ENCODE data around the gene NOSTRIN. TPM values are rescaled to one million over a fixed set of nuclear protein-coding genes. Genes with fewer than 3 reads are reported as not detected.

The NOSTRIN gene
- polyA plus RNA-seq, 1 donor (not counting 4 experiments of a cell fraction or from before 2014, with no cell fraction given), result not detected

GRCh38 chr2:168907940-168908662, 105.7 kb downstream of the NOSTRIN start:
- Histone ChIP-seq H2AFZ (ENCODE audit: control insufficient read depth, low read length) (no peak overlapping the region), H3K79me2 (ENCODE audit: control insufficient read depth, insufficient read depth, low read length) (no peaks in the 10 kb centered on the region), H3K36me3 (ENCODE audit: control insufficient read depth in 2 of 2, extremely low read depth in 1 of 2, insufficient read depth in 2 of 2, low read length in 2 of 2) (no peaks in the 10 kb centered on the region), H3K9me1 (ENCODE audit: control insufficient read depth, extremely low read depth, insufficient read depth, low read length) (no peaks in the 10 kb centered on the region), H3K27me3 (ENCODE audit: control insufficient read depth, extremely low read depth, insufficient read depth, low read length) (peaks cover 27% of the 10 kb centered on the region), H3K4me3 (ENCODE audit: control insufficient read depth in 2 of 3, extremely low read depth in 1 of 3, insufficient read depth in 2 of 3, low read depth in 1 of 3, low read length in 3 of 3) (no peak overlapping the region), H3K9me3 (ENCODE audit: control insufficient read depth, low read depth, low read length) (no peaks in the 10 kb centered on the region), H3K27ac (ENCODE audit: control insufficient read depth, insufficient read depth, low read length) (no peak overlapping the region), H4K20me1 (ENCODE audit: control insufficient read depth, extremely low read depth, insufficient read depth, low read length) (no peaks in the 10 kb centered on the region), H3K4me2 (ENCODE audit: control insufficient read depth, extremely low read depth, insufficient read depth, low read depth, low read length) (no peak overlapping the region), H3K9ac (ENCODE audit: control insufficient read depth, extremely low read depth, insufficient read depth, low read length) (no peak overlapping the region), H3K4me1 (ENCODE audit: control insufficient read depth, extremely low read depth, insufficient read depth, low read length) (no peaks in the 10 kb centered on the region)
- TF ChIP-seq CTCF (optimal IDR thresholded peaks at IDR 0.05 in 1 of 3, IDR thresholded peaks at IDR 0.05 in 1 of 3, conservative IDR thresholded peaks at IDR 0.05 in 1 of 3; ENCODE audit: extremely low read depth in 1 of 3, insufficient read depth in 2 of 3, low read length in 3 of 3) (no peak), EZH2 (IDR thresholded peaks at IDR 0.05; ENCODE audit: low read length) (no peak)
- FAIRE-seq (no peak), DNase-seq (ENCODE audit: low read depth, low spot score) (no peak)
- dilution Hi-C loops (cut with MboI; ENCODE audit: extremely low pct_ligation_motif_present, low sequenced_read_pairs), result no loop called here

- no peak for FAIRE-seq
- DNase-seq (ENCODE audit: low read depth, low spot score), result no peak
- no peaks in the 10 kb centered on the region for H3K79me2 ChIP-seq (ENCODE audit: control insufficient read depth, insufficient read depth, low read length)
- H4K20me1 ChIP-seq (ENCODE audit: control insufficient read depth, extremely low read depth, insufficient read depth, low read length), result no peaks in the 10 kb centered on the region
- H3K27ac ChIP-seq (ENCODE audit: control insufficient read depth, insufficient read depth, low read length), result no peak overlapping the region
- no peaks in the 10 kb centered on the region for H3K9me1 ChIP-seq (ENCODE audit: control insufficient read depth, extremely low read depth, insufficient read depth, low read length)
- TF ChIP-seq CTCF (optimal IDR thresholded peaks at IDR 0.05 in 1 of 3, IDR thresholded peaks at IDR 0.05 in 1 of 3, conservative IDR thresholded peaks at IDR 0.05 in 1 of 3; ENCODE audit: extremely low read depth in 1 of 3, insufficient read depth in 2 of 3, low read length in 3 of 3) (no peak), EZH2 (IDR thresholded peaks at IDR 0.05; ENCODE audit: low read length) (no peak)
- dilution Hi-C loops (cut with MboI; ENCODE audit: extremely low pct_ligation_motif_present, low sequenced_read_pairs), result no loop called here
- H3K4me1 ChIP-seq (ENCODE audit: control insufficient read depth, extremely low read depth, insufficient read depth, low read length), result no peaks in the 10 kb centered on the region
- peaks cover 27% of the 10 kb centered on the region for H3K27me3 ChIP-seq (ENCODE audit: control insufficient read depth, extremely low read depth, insufficient read depth, low read length)
- H3K9me3 ChIP-seq (ENCODE audit: control insufficient read depth, low read depth, low read length), result no peaks in the 10 kb centered on the region
- no peak overlapping the region for H3K4me2 ChIP-seq (ENCODE audit: control insufficient read depth, extremely low read depth, insufficient read depth, low read depth, low read length)
- H3K9ac ChIP-seq (ENCODE audit: control insufficient read depth, extremely low read depth, insufficient read depth, low read length), result no peak overlapping the region
- H3K4me3 ChIP-seq (ENCODE audit: control insufficient read depth in 2 of 3, extremely low read depth in 1 of 3, insufficient read depth in 2 of 3, low read depth in 1 of 3, low read length in 3 of 3), result no peak overlapping the region
- no peak overlapping the region for H2AFZ ChIP-seq (ENCODE audit: control insufficient read depth, low read length)
- no peaks in the 10 kb centered on the region for H3K36me3 ChIP-seq (ENCODE audit: control insufficient read depth in 2 of 2, extremely low read depth in 1 of 2, insufficient read depth in 2 of 2, low read length in 2 of 2)
These were observed 107.9 kb downstream of the NOSTRIN start for GRCh38 chr2:168910330-168910729.

Data from keratinocyte (primary cell).